H1 (cell line): Measurements from ENCODE around the gene PNLIP. TPM values are rescaled to one million over a fixed set of nuclear protein-coding genes. Genes with fewer than 3 reads are reported as not detected.

Experiments used
- EGR1 ChIP-seq: IDR thresholded peaks from 2 replicates; pipeline ENCODE4 v1.6.1; 2011; ENCODE audit warnings: low read depth, low read length, borderline replicate concordance
- KDM5A ChIP-seq: fragments of 200-600 bp; IDR thresholded peaks from 2 replicates; pipeline ENCODE4 v1.7.1; 2012; ENCODE audit warnings: mild to moderate bottlenecking, low read length, inconsistent platforms, mixed read lengths
- PHF8 ChIP-seq: fragments of 200-600 bp; sonication (generic); conservative IDR thresholded peaks from 2 replicates; pipeline ENCODE4 v1.7.1; 2012; ENCODE audit warnings: low read depth, mild to moderate bottlenecking, inconsistent platforms, low read length, moderate library complexity
- TCF12 ChIP-seq: IDR thresholded peaks from 2 replicates; pipeline ENCODE4 v1.6.1; 2011; ENCODE audit warnings: low read depth, mild to moderate bottlenecking, low read length
- polyA plus RNA-seq, 7 experiments: library from polyadenylated mRNA; depleted of rRNA in 3 of 7; stranded (reverse) in 5 of 7; unstranded in 2 of 7; fragments of >200 nt in 5 of 7; fragments of 200-250 nt in 2 of 7; gene quantifications; 1 replicate in 5 of 7; 2 replicates in 1 of 7; 4 replicates in 1 of 7; pipeline versions ENCODE4 v1.2.1 to v1.2.3, GENCODE V29; 2011 to 2013; ENCODE audit warnings: missing spikeins in 2 of 7, mixed read lengths in 2 of 7
- total RNA-seq: library from RNA; stranded (reverse); fragmentation: NEBNext Ultra II Directional; extraction: Animal tissue kit (Norgen Biotek cat#: 25700); gene quantifications from 2 replicates; pipeline ENCODE4 v1.2.1, GENCODE V29; 2021

Gene PNLIP
- total and polyA plus RNA-seq, 2 of the 8 experiments (the other 6 are each of a cell fraction or from before 2014, with no cell fraction given) = not detected

GRCh38 chr10:116593139-116593740, 47.5 kb downstream of the PNLIP start (continued):
- TF ChIP-seq KDM5A (no peak), PHF8 (no peak), EGR1 (no peak), TCF12 (no peak)
